DOHH2 (cell line): ENCODE data around the gene DUOX1.
A peak's percentile ranks its signal among the peaks of the same experiment; 100 is the strongest.

ENCODE experiments used
- H3F3A ChIP-seq: fragments of 200-600 bp; sonication (generic), shearing (Covaris generic); 2 replicates; pipeline ENCODE4 v1.6.0; 2016; ENCODE audit warnings: antibody characterized with exemption, mild to moderate bottlenecking; ENCODE audit not compliant: control insufficient read depth, insufficient read depth
- H3K27ac ChIP-seq: fragments of 200-600 bp; sonication (generic); 2 replicates; pipeline ENCODE4 v1.5.1; 2014; ENCODE audit warnings: low read depth, mild to moderate bottlenecking, low read length, moderate library complexity
- H3K27me3 ChIP-seq: fragments of 200-600 bp; sonication (generic); 2 replicates; pipeline ENCODE4 v1.6.1; 2014; ENCODE audit warnings: mild to moderate bottlenecking, low read length, mixed read lengths; ENCODE audit not compliant: control insufficient read depth
- H3K36me3 ChIP-seq: fragments of 200-600 bp; sonication (generic); 2 replicates; pipeline ENCODE4 v1.6.1; 2014; ENCODE audit warnings: mild to moderate bottlenecking, low read length, moderate library complexity, mixed read lengths; ENCODE audit not compliant: control insufficient read depth
- H3K4me1 ChIP-seq: fragments of 200-600 bp; sonication (generic); 2 replicates; pipeline ENCODE4 v1.6.1; 2014; ENCODE audit warnings: mild to moderate bottlenecking, low read length, mixed read lengths; ENCODE audit not compliant: control insufficient read depth
- H3K4me2 ChIP-seq: fragments of 200-600 bp; sonication (generic); 2 replicates; pipeline ENCODE4 v1.6.0; 2014; ENCODE audit warnings: mild to moderate bottlenecking, low read length, moderate library complexity
- H3K4me3 ChIP-seq: fragments of 200-600 bp; sonication (generic); 2 replicates; pipeline ENCODE4 v1.5.1; 2014; ENCODE audit warnings: mild to moderate bottlenecking, low read length, mixed read lengths
- H3K79me2 ChIP-seq: fragments of 200-600 bp; sonication (generic); 2 replicates; pipeline ENCODE4 v1.6.1; 2014; ENCODE audit warnings: mild to moderate bottlenecking, low read length, mixed read lengths; ENCODE audit not compliant: control insufficient read depth
- H3K9me2 ChIP-seq: fragments of 200-600 bp; sonication (generic); replicated peaks from 2 replicates; pipeline ENCODE4 v1.6.1; 2014; ENCODE audit warnings: mild to moderate bottlenecking, low read length, mixed read lengths; ENCODE audit not compliant: control insufficient read depth
- H3K9me3 ChIP-seq: fragments of 200-600 bp; sonication (generic); 2 replicates; pipeline ENCODE4 v1.6.1; 2014; ENCODE audit warnings: antibody characterized with exemption, low read length, mixed read lengths; ENCODE audit not compliant: control insufficient read depth, insufficient read depth
- H4K20me1 ChIP-seq: fragments of 200-600 bp; sonication (generic); 2 replicates; pipeline ENCODE4 v1.6.0; 2014; ENCODE audit warnings: low read depth, mild to moderate bottlenecking, antibody characterized with exemption, low read length, moderate library complexity; ENCODE audit not compliant: control insufficient read depth, insufficient read depth
- EZH2phosphoT487 ChIP-seq: fragments of 200-600 bp; sonication (generic); IDR thresholded peaks from 2 replicates; pipeline ENCODE4 v1.6.1; 2017; ENCODE audit warnings: borderline replicate concordance, mild to moderate bottlenecking, antibody characterized with exemption, low read length, moderate library complexity, mixed read lengths
- TF ChIP-seq, protein P1 (sequence below): fragments of 200-600 bp; sonication (generic); IDR thresholded peaks from one replicate; pipeline ENCODE4 v1.5.1; 2014; ENCODE audit warnings: antibody characterized with exemption, mild to moderate bottlenecking, low read depth, low read length; ENCODE audit not compliant: poor library complexity, severe bottlenecking

DUOX1 gene

DNA sequence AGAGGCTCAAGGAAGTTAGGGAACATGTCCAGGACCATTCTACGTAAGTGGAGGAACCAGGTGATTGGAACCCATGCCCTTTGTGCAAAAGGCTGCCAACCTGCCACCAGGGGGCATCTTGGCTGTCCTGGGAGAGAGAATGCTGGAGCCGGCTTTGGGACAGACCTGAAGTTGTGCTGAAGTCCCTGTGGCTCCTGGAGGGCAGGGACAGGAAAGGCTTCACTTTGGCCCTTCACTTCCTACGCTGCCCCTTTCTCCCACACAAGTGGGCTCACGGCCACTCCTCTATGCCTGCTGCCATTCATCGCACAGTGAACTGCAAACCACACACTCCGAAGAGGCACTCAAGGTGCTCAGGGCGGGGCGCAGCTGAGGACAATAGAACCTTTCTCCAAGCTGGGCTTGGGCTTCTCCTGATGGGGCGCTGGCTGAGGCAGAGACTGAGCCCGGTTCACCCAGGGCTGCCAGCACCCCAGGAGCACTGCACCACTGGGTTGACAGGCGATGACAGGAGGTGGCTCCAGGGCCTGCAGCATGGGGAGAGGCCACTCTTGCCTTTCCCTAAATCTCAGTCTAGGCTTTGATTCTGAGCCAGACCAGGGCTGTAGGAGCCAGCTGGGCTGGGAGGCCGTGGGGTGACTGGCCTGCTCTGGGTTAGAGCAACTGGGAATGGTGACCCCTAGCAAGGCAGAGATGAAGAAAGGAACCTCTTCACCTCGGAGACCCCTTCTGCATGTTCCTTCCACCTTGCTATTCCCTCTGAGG lies 49.6 kb downstream of the DUOX1 start:
- Histone ChIP-seq H3F3A (no peaks in the 10 kb centered on the region), H3K36me3 (no peaks in the 10 kb centered on the region), H3K27me3 (no peaks in the 10 kb centered on the region), H3K4me2 (no peak overlapping the region), H3K9me2 (no peaks in the 10 kb centered on the region), H3K79me2 (no peaks in the 10 kb centered on the region), H4K20me1 (no peaks in the 10 kb centered on the region), H3K4me1 (no peaks in the 10 kb centered on the region), H3K9me3 (no peaks in the 10 kb centered on the region), H3K4me3 (no peak overlapping the region), H3K27ac (no peak overlapping the region)
- TF ChIP-seq, protein P1, sequence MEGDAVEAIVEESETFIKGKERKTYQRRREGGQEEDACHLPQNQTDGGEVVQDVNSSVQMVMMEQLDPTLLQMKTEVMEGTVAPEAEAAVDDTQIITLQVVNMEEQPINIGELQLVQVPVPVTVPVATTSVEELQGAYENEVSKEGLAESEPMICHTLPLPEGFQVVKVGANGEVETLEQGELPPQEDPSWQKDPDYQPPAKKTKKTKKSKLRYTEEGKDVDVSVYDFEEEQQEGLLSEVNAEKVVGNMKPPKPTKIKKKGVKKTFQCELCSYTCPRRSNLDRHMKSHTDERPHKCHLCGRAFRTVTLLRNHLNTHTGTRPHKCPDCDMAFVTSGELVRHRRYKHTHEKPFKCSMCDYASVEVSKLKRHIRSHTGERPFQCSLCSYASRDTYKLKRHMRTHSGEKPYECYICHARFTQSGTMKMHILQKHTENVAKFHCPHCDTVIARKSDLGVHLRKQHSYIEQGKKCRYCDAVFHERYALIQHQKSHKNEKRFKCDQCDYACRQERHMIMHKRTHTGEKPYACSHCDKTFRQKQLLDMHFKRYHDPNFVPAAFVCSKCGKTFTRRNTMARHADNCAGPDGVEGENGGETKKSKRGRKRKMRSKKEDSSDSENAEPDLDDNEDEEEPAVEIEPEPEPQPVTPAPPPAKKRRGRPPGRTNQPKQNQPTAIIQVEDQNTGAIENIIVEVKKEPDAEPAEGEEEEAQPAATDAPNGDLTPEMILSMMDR: peak; percentile 79
- no peak for TF ChIP-seq EZH2phosphoT487

DNA sequence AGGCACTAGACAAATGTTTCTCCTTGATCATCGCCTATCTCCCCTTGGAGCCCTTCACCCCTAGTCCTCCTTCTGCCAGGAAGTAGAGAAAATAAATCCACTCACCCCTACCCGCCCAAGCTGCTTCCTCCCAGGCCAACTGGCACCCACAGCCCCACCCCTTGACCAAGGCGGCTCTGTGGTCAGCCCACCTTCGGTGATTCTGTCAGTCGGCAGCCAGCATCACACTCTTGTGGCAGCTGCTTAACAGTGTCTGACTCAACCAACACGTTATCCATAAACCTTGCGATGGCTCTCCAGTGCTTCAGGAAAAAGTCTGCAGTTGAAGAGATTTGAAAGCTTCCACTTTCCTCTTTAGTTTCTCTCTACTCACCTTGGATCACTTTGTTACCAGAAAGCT lies 50.4 kb downstream of the DUOX1 start:
- Histone ChIP-seq H4K20me1 (no peaks in the 10 kb centered on the region), H3K79me2 (no peaks in the 10 kb centered on the region), H3K4me1 (no peaks in the 10 kb centered on the region), H3K36me3 (no peaks in the 10 kb centered on the region), H3K27me3 (no peaks in the 10 kb centered on the region), H3F3A (no peaks in the 10 kb centered on the region), H3K9me3 (no peaks in the 10 kb centered on the region), H3K27ac (no peak overlapping the region), H3K9me2 (no peaks in the 10 kb centered on the region), H3K4me2 (no peak overlapping the region), H3K4me3 (no peak overlapping the region)
- TF ChIP-seq, protein P1: no peak

DNA sequence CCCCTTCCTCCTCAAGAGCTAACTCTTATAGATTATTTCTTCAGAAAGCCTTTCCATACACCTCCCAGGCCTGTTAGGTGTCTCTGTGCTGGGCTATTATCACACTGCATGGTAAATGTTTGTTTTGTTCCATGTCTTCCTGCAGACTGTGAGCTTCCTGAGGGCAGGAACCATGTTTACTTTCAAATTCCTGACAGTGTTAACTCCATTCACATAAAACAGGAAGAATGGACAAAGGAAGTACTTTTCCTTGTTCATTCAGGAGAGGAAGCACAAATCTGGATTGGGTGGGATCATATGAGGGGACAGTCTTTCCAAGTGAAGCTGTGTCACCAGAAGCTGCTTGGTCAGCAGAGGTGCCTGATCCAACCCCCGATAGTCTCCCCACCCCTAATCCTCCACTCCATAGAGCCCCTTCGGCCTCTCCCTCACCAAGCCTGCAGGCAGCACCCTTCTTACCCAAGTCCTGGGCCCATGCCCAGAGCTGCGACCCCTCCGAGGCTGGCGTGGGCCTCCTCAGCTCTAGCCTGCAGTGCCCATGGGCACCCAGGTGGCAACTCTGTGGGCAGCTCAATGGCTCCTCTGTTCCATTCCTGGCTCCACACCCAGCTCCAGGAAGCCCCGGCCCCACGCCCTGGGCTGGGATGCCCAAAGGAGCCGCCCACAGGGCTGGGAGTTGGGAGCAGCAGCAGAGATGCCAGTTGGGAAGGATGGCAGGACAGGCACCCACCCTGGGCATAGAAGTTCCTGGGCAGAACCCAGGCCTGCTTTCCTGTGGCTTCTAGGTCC lies 51.0 kb downstream of the DUOX1 start:
- no peaks in the 10 kb centered on the region for H3K9me2 ChIP-seq
- TF ChIP-seq, protein P1: no peak
- no peak for TF ChIP-seq EZH2phosphoT487
- H3K27me3 ChIP-seq: no peaks in the 10 kb centered on the region
- no peaks in the 10 kb centered on the region for H4K20me1 ChIP-seq
- H3K4me1 ChIP-seq: no peaks in the 10 kb centered on the region
- H3F3A ChIP-seq: no peaks in the 10 kb centered on the region
- no peaks in the 10 kb centered on the region for H3K9me3 ChIP-seq
- no peak overlapping the region for H3K4me3 ChIP-seq
- H3K27ac ChIP-seq: no peak overlapping the region
- H3K79me2 ChIP-seq: no peaks in the 10 kb centered on the region
- no peaks in the 10 kb centered on the region for H3K36me3 ChIP-seq
- H3K4me2 ChIP-seq: no peak overlapping the region
